IMR-90 (cell line): ENCODE measurements around the gene PRKCH. TPM values are rescaled to one million over a fixed set of nuclear protein-coding genes. Genes with fewer than 3 reads are reported as not detected.

Source experiments
- ATAC-seq: fragments of 200-7000 bp; cut with Tn5 transposase; 2 replicates; pipeline ENCODE4 v1.9.1; 2020; ENCODE audit warnings: low read depth, mild to moderate bottlenecking, moderate library complexity
- BruUV-seq: library from RNA; stranded (reverse); fragments of 400-500 nt; replicated peaks from 2 replicates; lab custom pipeline; 2021; lab: Mats Ljungman, UMichigan
- CTCF ChIA-PET: fragments of 300-600 bp; formaldehyde crosslinking; extraction: SDS; loops from one replicate; lab custom pipeline; 2021; ENCODE audit warnings: antibody characterized with exemption; lab: Yijun Ruan, JAX
- POLR2A ChIA-PET: fragments of 300-600 bp; sonication (Branson Sonifier 250); formaldehyde crosslinking; loops from one replicate; lab custom pipeline; 2022; ENCODE audit warnings: antibody characterized with exemption; ENCODE audit not compliant: unreplicated experiment; lab: Charles Lee
- DNase-seq: peaks from one replicate; pipeline ENCODE4 v3.0.0; 2013
- H2AFZ ChIP-seq: replicated peaks from 2 replicates; pipeline ENCODE3; 2013; ENCODE audit warnings: low read length, mild to moderate bottlenecking; ENCODE audit not compliant: poor library complexity
- H2AK5ac ChIP-seq: 2 replicates; pipeline ENCODE4 v1.6.1; 2013; ENCODE audit warnings: low read depth, low read length, inconsistent platforms
- H2AK9ac ChIP-seq: replicated peaks from 2 replicates; pipeline ENCODE3; 2013; ENCODE audit warnings: mild to moderate bottlenecking, low read depth, low read length, moderate library complexity; ENCODE audit not compliant: poor library complexity
- H2BK120ac ChIP-seq: 2 replicates; pipeline ENCODE4 v1.6.1; 2013; ENCODE audit warnings: low read depth, low read length, inconsistent platforms
- H2BK15ac ChIP-seq: 3 replicates; pipeline ENCODE4 v1.6.1; 2013; ENCODE audit warnings: low read depth, low read length, inconsistent platforms
- H2BK20ac ChIP-seq: 2 replicates; pipeline ENCODE4 v1.6.1; 2013; ENCODE audit warnings: low read depth, mild to moderate bottlenecking, inconsistent platforms, low read length, moderate library complexity
- H2BK5ac ChIP-seq: 2 replicates; pipeline ENCODE4 v1.6.1; 2013; ENCODE audit warnings: mild to moderate bottlenecking, low read depth, low read length, inconsistent platforms; ENCODE audit not compliant: poor library complexity, severe bottlenecking
- H3K14ac ChIP-seq: replicated peaks from 2 replicates; pipeline ENCODE4 v1.6.1; 2013; ENCODE audit warnings: low read depth, low read length, inconsistent platforms
- H3K18ac ChIP-seq: 2 replicates; pipeline ENCODE4 v1.6.1; 2013; ENCODE audit warnings: low read depth, low read length, control low read depth
- H3K23ac ChIP-seq: 2 replicates; pipeline ENCODE4 v1.6.1; 2013; ENCODE audit warnings: low read depth, low read length, inconsistent platforms
- H3K27ac ChIP-seq: 2 replicates; pipeline ENCODE4 v1.5.1; 2013; ENCODE audit warnings: mild to moderate bottlenecking, control low read depth, low read length; ENCODE audit not compliant: insufficient read depth
- H3K27me3 ChIP-seq: 2 replicates; pipeline ENCODE4 v1.6.1; 2013; ENCODE audit warnings: low read length; ENCODE audit not compliant: control insufficient read depth, insufficient read depth
- H3K36me3 ChIP-seq: 2 replicates; pipeline ENCODE4 v1.6.1; 2013; ENCODE audit warnings: low read length, mixed read lengths; ENCODE audit not compliant: control insufficient read depth, insufficient read depth
- H3K4ac ChIP-seq: 2 replicates; pipeline ENCODE4 v1.6.1; 2013; ENCODE audit warnings: low read depth, low read length, inconsistent platforms
- H3K4me1 ChIP-seq: 2 replicates; pipeline ENCODE4 v1.6.1; 2013; ENCODE audit warnings: low read length, mixed read lengths; ENCODE audit not compliant: control insufficient read depth, insufficient read depth
- H3K4me2 ChIP-seq: 2 replicates; pipeline ENCODE4 v1.6.1; 2013; ENCODE audit warnings: low read depth, mild to moderate bottlenecking, control low read depth, low read length, moderate library complexity
- H3K4me3 ChIP-seq: 2 replicates; pipeline ENCODE4 v1.5.1; 2013; ENCODE audit warnings: low read depth, mild to moderate bottlenecking, control low read depth, low read length, moderate library complexity; ENCODE audit not compliant: insufficient read depth
- H3K56ac ChIP-seq: 2 replicates; pipeline ENCODE4 v1.6.1; 2013; ENCODE audit warnings: low read length, inconsistent platforms; ENCODE audit not compliant: insufficient read depth; ENCODE audit errors: extremely low read depth
- H3K79me1 ChIP-seq, 2 experiments: 2 replicates each; pipeline ENCODE4 v1.6.1; 2013; ENCODE audit warnings: low read length in 2 of 2, inconsistent platforms in 1 of 2, low read depth in 1 of 2
- H3K9ac ChIP-seq: 2 replicates; pipeline ENCODE4 v1.6.1; 2013; ENCODE audit warnings: low read depth, low read length, control low read depth
- H3K9me1 ChIP-seq: 2 replicates; pipeline ENCODE4 v1.6.1; 2013; ENCODE audit warnings: low read length, inconsistent platforms; ENCODE audit not compliant: insufficient read depth
- H3K9me3 ChIP-seq: 2 replicates; pipeline ENCODE4 v1.6.1; 2013; ENCODE audit warnings: low read length; ENCODE audit not compliant: control insufficient read depth, insufficient read depth
- H4K20me1 ChIP-seq: 2 replicates; pipeline ENCODE4 v1.6.1; 2013; ENCODE audit warnings: low read length, inconsistent platforms; ENCODE audit not compliant: insufficient read depth
- H4K5ac ChIP-seq: 2 replicates; pipeline ENCODE4 v1.6.1; 2013; ENCODE audit warnings: mild to moderate bottlenecking, low read depth, low read length, control low read depth
- H4K8ac ChIP-seq, 2 experiments: 2 replicates each; pipeline ENCODE4 v1.6.1; 2013; ENCODE audit warnings: low read depth in 2 of 2, low read length in 2 of 2, control low read depth in 1 of 2, inconsistent platforms in 1 of 2
- H4K91ac ChIP-seq: 2 replicates; pipeline ENCODE4 v1.6.1; 2013; ENCODE audit warnings: low read depth, low read length, inconsistent platforms; ENCODE audit not compliant: insufficient read depth
- CEBPB ChIP-seq: IDR thresholded peaks from 2 replicates; pipeline ENCODE4 v1.6.1; 2012; ENCODE audit warnings: low read depth, low read length, improper control_type of control experiment
- MXI1 ChIP-seq: IDR thresholded peaks from 2 replicates; pipeline ENCODE4 v1.6.1; 2012; ENCODE audit warnings: low read depth, mild to moderate bottlenecking, low read length, moderate library complexity, borderline replicate concordance
- WGBS, 2 experiments: methylation state at CpG; one replicate each; pipeline versions ENCODE4 v1.1.5 to v1.1.7; 2013; ENCODE audit warnings: missing lambda C conversion rate in 2 of 2; ENCODE audit not compliant: insufficient read length in 1 of 2; ENCODE audit errors: extremely low coverage in 2 of 2; 5-methylcytosine and 5-hydroxymethylcytosine counted together
- dilution Hi-C: fragments of 300-500 bp; cut with HindIII; formaldehyde crosslinking; loops from one replicate; pipeline ENCODE4 v1.14.3; 2018; ENCODE audit warnings: low sequenced_read_pairs; ENCODE audit not compliant: unreplicated experiment
- in situ Hi-C: fragments of 300-500 bp; cut with MboI; formaldehyde crosslinking; loops from 3 replicates; pipeline ENCODE4 v1.14.3; 2019; ENCODE audit warnings: low sequenced_read_pairs, inconsistent platforms, mixed read lengths
- intact Hi-C: fragments of 100-400 bp; cut with micrococcal nuclease; formaldehyde crosslinking; loops from 2 replicates; pipeline ENCODE4 v1.10.0; 2022
- polyA plus RNA-seq, 3 experiments: library from polyadenylated mRNA; depleted of rRNA; stranded (reverse); fragments of >200 nt; gene quantifications; 2 replicates each; pipeline ENCODE4 v1.2.3, GENCODE V29; 2012; ENCODE audit warnings: low replicate concordance in 1 of 3
- total RNA-seq: library from RNA; depleted of rRNA; stranded (reverse); fragments of >200 nt; gene quantifications from 2 replicates; pipeline ENCODE4 v1.2.3, GENCODE V29; 2012

Gene PRKCH
- total and polyA plus RNA-seq, 2 of the 4 experiments (the other 2 are of a cell fraction), result 1.6 to 2.3 TPM

- Histone ChIP-seq H4K91ac (peak overlapping the region; percentile 94), H3K56ac (no peak overlapping the region), H3K4ac (peak overlapping the region; percentile 47), H3K23ac (no peak overlapping the region; the same call in 1 of the 2 replicates), H3K27me3 (no peaks in the 10 kb centered on the region), H2BK5ac (peak overlapping the region; percentile 4), H3K18ac (peak overlapping the region; percentile 39; the same call in 1 of the 2 replicates), H3K9ac (no peak overlapping the region), H3K4me2 (no peak overlapping the region), H3K79me1 (peaks cover 4 to 24% of the 10 kb centered on the region in 2 experiments; a peak in 3 of 4 replicates), H2AK9ac (peak overlapping the region; percentile 18), H3K14ac (peak overlapping the region; percentile 41), H4K8ac (peak overlapping the region; percentile 16 to 32; a peak in 3 of 4 replicates), H2AFZ (no peak overlapping the region), H3K9me1 (peaks cover 24% of the 10 kb centered on the region), H4K5ac (peak overlapping the region; percentile 59), H3K27ac (peak overlapping the region; percentile 17), H3K36me3 (no peaks in the 10 kb centered on the region), H2AK5ac (peak overlapping the region; percentile 48; the same call in 1 of the 2 replicates), H3K4me3 (no peak overlapping the region), H3K9me3 (no peaks in the 10 kb centered on the region), H2BK15ac (peak overlapping the region; percentile 81; the same call in 2 of the 3 replicates), H2BK20ac (peak overlapping the region; percentile 63), H4K20me1 (no peaks in the 10 kb centered on the region), H3K4me1 (peaks cover 48% of the 10 kb centered on the region), H2BK120ac (peak overlapping the region; percentile 88)
- in situ Hi-C loops, result loop anchor here (25.0 kb wide), 1 partner anchor 933 kb away; the partner anchor contains the start of gene SIX1
- CTCF ChIA-PET, result interaction anchor here (0.5 to 0.6 kb wide), 2 partner anchors 10 to 176 kb away, joined by 3 to 4 read pairs; no protein-coding TSS in a partner anchor
- WGBS, 2 experiments, result 70% methylated on average over 5 of the region's 9 CpGs; no CpG with 5 or more reads in 1 of the 2 experiments
- TF ChIP-seq MXI1 (no peak), CEBPB (peak; percentile 88)
- BruUV-seq, result no TSS peak
- intact Hi-C loops, result no loop called here
- POLR2A ChIA-PET, result no interaction called here
- ATAC-seq (no peak), DNase-seq (peak; percentile 73)
- dilution Hi-C loops, result no loop called here
Measured at GRCh38 chr14:61569812-61570548, 248.6 kb downstream of the PRKCH start.
